Endothelial cell of umbilical vein (primary cell): ENCODE measurements around the gene ZC3H7A.

Experiments used
- CTCF ChIP-seq, 2 donors: IDR thresholded peaks; 1 replicate in 1 of 2; 2 replicates in 1 of 2; pipeline ENCODE4 v1.5.1; 2011; ENCODE audit warnings: low read length in 2 of 2, mild to moderate bottlenecking in 2 of 2, moderate library complexity in 2 of 2, control low read depth in 1 of 2, inconsistent platforms in 1 of 2, low read depth in 1 of 2; ENCODE audit not compliant: insufficient read depth in 1 of 2; ENCODE audit errors: extremely low read depth in 1 of 2
- EZH2 ChIP-seq: IDR thresholded peaks from 2 replicates; pipeline ENCODE4 v1.6.1; 2012; ENCODE audit warnings: borderline replicate concordance, low read depth, mild to moderate bottlenecking, moderate library complexity, low read length, inconsistent platforms; ENCODE audit not compliant: severe bottlenecking
- FOS ChIP-seq: IDR thresholded peaks from 2 replicates; pipeline ENCODE4 v1.6.1; 2011; ENCODE audit warnings: mild to moderate bottlenecking, low read length, moderate library complexity, borderline replicate concordance; ENCODE audit not compliant: insufficient read depth
- JUN ChIP-seq: IDR thresholded peaks from 2 replicates; pipeline ENCODE4 v1.6.1; 2011; ENCODE audit warnings: borderline replicate concordance, low read depth; ENCODE audit not compliant: insufficient read length, insufficient read depth
- POLR2A ChIP-seq: IDR thresholded peaks from 2 replicates; pipeline ENCODE4 v1.6.1; 2012; ENCODE audit warnings: low read depth, mild to moderate bottlenecking, control low read depth, low read length
- POLR2AphosphoS5 ChIP-seq: IDR thresholded peaks from 2 replicates; pipeline ENCODE4 v1.6.1; 2012; ENCODE audit warnings: low read depth, mild to moderate bottlenecking, control low read depth, low read length, moderate library complexity; ENCODE audit not compliant: insufficient read depth

DNA sequence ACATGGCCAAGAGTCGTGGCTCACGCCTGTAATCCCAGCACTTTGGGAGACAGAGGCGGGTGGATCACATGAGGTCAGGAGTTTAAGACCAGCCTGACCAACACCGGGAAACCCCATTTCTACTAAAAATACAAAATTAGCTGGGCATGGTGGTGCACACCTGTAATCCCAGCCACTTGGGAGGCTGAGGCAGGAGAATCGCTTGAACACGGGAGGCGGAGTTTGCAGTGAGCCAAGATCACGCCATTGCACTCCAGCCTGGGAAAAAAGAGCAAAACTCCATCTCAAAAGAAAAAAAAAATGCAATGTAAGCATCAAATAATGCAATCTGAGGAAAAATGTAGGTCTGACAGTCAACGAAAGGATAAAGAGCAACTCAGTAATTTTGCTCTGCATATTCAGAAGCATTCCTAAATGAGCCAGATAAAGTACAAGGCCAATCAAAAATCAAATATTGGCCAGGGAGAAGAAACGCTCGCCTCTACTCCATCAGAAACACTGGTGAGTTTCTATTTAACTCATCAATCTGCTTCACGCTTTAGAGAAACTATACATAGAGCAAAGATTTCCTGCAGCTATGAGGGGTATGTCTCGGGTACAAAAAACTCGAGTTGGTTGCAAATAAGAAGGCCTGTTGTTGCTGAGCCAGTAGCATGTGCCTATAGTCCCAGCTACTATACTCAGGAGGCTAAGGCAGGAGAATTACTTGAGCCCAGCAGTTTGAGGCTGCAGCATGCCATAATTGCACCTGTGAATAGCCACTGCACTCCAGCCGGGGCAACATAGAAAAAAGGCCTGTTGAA, 58.1 kb downstream of the ZC3H7A start:
- TF ChIP-seq CTCF (IDR thresholded peaks at IDR 0.05; ENCODE audit: extremely low read depth in 1 of 2, insufficient read depth in 1 of 2, low read depth in 1 of 2, low read length in 2 of 2): no peak
- no peak for TF ChIP-seq JUN
- no peak for TF ChIP-seq EZH2
- no peak for TF ChIP-seq POLR2A
- no peak for TF ChIP-seq POLR2AphosphoS5
- TF ChIP-seq FOS: no peak
